ENCODE measurements around the gene RAB9B.

- TF ChIP-seq CTCF (IDR thresholded peaks at IDR 0.05) (no peak), POLR2A (IDR thresholded peaks at IDR 0.05) (no peak)
These were observed 3.5 kb downstream of the RAB9B start for GRCh38 chrX:103828529-103828928.

All from right lobe of liver (tissue), 4 donors.